GM13976 (cell line): ENCODE results near the gene ZHX3.

ENCODE experiments used
- DNase-seq: peaks from one replicate; pipeline ENCODE4 v3.0.0; 2012; ENCODE audit warnings: low spot score
- in situ Hi-C: fragments of 300-500 bp; cut with MboI; formaldehyde crosslinking; loops from one replicate; pipeline ENCODE4 v1.12.0; 2022; ENCODE audit warnings: low sequenced_read_pairs, mixed read lengths, inconsistent platforms; ENCODE audit not compliant: unreplicated experiment
- TF ChIP-seq, protein P1 (sequence below): IDR thresholded peaks from 2 replicates; pipeline ENCODE4 v1.5.1; 2012; ENCODE audit warnings: borderline replicate concordance, mild to moderate bottlenecking; ENCODE audit not compliant: insufficient read depth; ENCODE audit errors: extremely low read depth, missing control alignments, control extremely low read depth

The ZHX3 gene

GRCh38 chr20:41170386-41171105, 147.0 kb downstream of the ZHX3 start:
- in situ Hi-C loops = loop anchor here (5.0 kb wide), 1 partner anchor 167 kb away; no protein-coding TSS in a partner anchor

DNA sequence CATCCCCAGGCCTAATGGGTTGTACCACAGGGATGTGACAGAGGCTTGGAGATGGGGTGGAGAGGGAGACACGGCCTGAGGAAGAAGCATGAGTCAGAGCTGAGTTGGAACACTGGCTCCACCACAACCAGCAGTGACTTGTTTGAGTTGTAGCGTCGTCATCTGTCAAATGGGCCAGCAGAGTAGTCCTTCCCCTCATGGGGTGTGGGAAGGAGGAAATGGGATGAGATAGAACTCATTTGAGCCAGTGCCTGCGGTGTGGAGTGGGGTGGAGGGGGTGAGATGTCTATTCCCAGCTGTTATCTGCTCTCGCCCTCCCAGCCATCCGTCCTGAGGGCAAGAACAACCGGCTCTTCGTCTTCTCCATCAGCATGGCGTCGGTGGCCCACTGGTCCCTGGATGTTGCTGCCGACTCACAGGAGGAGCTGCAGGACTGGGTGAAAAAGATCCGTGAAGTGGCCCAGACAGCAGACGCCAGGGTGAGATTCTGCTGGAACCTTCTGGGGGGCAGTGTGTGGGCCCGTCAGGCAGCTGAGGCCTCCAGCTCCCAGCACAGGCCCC, 147.7 kb downstream of the ZHX3 start:
- no peak for DNase-seq
- in situ Hi-C loops = loop anchor here (5.0 kb wide), 1 partner anchor 167 kb away; no protein-coding TSS in a partner anchor
- TF ChIP-seq, protein P1, sequence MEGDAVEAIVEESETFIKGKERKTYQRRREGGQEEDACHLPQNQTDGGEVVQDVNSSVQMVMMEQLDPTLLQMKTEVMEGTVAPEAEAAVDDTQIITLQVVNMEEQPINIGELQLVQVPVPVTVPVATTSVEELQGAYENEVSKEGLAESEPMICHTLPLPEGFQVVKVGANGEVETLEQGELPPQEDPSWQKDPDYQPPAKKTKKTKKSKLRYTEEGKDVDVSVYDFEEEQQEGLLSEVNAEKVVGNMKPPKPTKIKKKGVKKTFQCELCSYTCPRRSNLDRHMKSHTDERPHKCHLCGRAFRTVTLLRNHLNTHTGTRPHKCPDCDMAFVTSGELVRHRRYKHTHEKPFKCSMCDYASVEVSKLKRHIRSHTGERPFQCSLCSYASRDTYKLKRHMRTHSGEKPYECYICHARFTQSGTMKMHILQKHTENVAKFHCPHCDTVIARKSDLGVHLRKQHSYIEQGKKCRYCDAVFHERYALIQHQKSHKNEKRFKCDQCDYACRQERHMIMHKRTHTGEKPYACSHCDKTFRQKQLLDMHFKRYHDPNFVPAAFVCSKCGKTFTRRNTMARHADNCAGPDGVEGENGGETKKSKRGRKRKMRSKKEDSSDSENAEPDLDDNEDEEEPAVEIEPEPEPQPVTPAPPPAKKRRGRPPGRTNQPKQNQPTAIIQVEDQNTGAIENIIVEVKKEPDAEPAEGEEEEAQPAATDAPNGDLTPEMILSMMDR = no peak

More at GRCh38 chr20:41170386-41171105, 147.0 kb downstream of the ZHX3 start:
- TF ChIP-seq, protein P1 = no peak
- no peak for DNase-seq

DNA sequence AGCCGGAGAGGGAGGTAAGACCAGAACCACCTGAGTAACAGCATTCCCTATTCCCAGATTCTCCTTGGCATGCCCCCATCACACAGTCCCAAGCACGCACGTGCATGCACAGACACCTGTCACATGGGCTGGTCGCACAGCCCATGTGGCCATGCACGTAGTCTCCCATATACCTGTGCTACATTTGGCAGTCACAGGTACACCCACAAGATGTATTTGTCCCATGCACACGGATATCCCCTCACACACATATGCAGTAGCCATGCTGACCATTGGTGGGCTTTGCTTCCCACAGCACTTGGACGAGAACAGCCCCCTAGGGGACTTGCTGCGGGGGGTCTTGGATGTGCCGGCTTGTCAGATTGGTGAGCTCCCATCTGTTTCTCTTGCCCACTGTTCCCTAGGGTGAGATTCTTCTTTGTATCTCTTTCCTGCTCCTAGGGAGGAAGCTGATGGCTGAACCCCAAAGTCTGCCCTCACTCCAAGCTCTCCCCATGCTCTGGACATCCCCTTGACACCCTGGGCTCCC, 148.3 kb downstream of the ZHX3 start:
- in situ Hi-C loops = no loop called here
- TF ChIP-seq, protein P1 = no peak
- DNase-seq = no peak

GRCh38 chr20:41168281-41169161, 149.0 kb downstream of the ZHX3 start:
- in situ Hi-C loops = no loop called here
- TF ChIP-seq, protein P1 = no peak
- no peak for DNase-seq

DNA sequence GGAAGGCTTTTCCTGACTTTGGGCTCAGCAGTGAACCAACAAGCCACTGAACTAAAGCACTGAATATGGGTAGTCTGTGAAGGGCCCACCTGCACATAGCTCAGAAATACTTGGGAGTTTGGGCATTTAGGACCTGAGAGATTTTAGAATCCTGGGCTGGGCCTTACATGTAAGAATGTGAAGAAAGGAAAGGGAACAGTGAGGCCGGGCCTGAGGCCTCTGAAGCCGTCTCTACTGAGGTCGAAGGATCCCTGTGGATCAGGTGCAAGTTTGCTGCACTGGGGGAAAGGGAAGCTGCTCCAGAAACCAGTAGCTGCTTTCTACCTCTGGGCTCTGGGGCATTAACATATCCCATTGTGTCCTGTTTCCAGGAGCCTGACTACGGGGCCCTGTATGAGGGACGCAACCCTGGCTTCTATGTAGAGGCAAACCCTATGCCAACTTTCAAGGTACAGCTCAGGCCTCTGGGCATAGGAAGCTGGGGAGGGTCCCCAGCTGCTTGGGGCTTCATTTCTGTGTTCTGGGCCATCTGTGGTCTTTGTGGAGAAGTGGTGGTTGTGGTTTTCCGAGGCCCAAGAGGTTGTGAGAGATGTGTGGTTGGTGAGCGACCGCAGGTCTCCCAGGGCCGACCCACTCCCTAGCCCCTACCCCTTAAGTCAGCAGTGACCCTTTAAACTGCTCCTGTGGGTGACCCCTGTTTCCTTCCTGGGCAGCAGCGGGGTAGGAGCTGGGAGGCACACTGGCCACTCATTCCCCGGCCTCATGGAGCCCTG, 149.9 kb downstream of the ZHX3 start:
- in situ Hi-C loops = no loop called here
- TF ChIP-seq, protein P1 = no peak
- no peak for DNase-seq
